Skin of body (tissue), 2 donors: ENCODE data around the gene RPS17. TPM values are rescaled to one million over a fixed set of nuclear protein-coding genes. Genes with fewer than 3 reads are reported as not detected.
"Not testable (repeated sequence)": the region's sequence is repeated elsewhere in the genome, so short reads cannot be mapped to it uniquely, and the experiment has no call there.

Experiments used
- DNase-seq: peaks from one replicate; lab custom pipeline; 2025; lab: John Stamatoyannopoulos, UW
- total RNA-seq: library from RNA; depleted of rRNA; stranded (reverse); fragments of >200 nt; gene quantifications from one replicate; pipeline ENCODE4 v1.2.3, GENCODE V29; 2014

Gene RPS17
- total RNA-seq, 1 donor from 2014 or later = 2,118 TPM

DNA sequence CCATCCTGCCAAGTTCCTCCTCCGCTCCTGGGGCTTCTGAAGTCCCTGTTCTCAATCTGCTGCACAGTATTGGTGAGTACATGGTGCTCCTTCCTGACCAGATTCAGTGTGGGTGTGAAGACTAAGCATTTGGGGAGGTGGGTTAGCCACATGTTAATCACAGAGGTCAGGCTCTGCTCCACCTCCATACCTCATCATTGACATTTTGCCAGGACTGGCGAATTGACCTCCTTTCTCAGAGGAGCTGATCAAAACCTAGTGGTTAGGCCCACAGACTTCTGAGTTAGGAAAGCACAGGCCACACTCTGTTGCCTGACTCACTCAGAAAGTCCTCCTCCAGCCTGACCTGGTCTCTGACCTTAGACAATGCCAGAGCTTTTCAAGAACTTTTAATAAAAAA lies 8.4 kb upstream of the RPS17 start:
- no peak for DNase-seq

DNA sequence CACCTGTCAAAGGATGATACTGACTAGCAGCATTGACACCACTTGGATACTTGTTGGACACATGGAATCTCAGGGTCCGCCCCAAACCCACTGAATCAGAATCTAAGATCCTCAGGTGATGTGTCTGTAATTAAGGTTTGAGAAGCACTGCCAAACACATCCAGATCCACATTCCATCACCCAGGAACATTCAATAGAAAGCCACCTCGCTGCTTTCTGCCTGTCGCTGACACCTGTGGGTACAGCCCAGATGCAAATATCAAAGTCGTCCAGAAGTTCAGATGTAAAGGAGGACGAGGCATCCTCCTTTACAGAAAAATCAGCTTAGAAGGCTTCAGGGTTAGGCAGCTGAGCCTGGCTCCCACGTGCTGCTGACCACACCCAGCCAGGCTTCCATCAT lies 5.2 kb upstream of the RPS17 start:
- no peak for DNase-seq

DNA sequence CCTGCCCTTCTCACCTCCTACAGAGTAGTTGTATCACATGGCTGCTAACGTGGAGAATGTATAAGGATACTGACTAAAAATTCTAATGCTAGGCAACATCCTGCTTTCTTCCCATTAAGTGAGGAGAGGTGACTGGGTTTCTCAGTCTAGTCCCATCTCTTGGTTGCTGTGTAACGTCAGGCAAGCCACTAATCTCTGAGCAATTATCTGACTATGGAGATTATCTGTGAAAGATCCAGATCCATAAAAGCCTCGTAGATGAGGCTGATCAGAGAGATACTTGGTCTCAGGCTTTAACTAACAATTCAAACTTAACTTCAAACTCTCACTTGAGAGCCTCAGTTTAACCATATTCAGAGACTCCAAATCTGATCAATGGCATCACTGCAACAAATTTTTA lies 4.7 kb upstream of the RPS17 start:
- no peak for DNase-seq

DNA sequence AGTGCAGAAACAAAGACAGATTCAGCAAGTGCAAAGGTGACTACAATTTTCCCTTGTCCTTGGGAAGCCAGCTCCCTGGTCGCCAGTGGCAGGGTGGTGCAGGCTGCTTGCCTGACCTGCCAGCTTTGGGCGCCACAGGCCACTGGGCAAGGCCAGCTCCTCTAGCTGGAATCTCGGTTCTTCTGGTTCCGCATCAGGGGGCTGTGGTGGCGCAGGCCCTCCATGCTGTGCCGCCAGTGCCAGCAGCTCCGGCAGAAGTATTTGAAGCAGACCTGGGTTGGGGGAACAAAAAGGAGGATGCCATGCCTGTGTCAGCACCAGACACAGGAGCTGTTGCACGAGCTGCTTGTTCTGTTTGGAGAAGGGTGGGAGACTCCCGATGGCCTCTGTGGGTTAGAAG lies 4.2 kb upstream of the RPS17 start:
- DNase-seq = no peak

DNA sequence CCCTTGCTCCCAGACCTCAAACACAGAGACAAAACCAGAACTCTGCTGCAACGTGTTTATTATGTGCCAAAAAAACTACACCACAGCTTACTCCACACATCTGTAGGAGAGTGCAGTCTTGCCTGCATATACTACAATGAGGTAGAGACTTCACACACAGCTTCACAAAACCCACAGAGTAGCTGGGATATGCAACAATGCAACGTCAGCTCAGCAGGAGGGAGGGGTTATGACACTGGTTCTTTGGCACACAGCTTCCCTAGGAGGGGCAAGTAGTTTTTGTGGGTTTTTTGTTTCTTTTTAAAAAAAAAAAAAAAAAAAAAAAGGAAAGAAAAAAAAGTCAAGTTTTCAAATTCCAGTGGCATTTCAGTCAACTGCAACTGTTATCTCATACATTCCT lies 2.9 kb upstream of the RPS17 start:
- no peak for DNase-seq

DNA sequence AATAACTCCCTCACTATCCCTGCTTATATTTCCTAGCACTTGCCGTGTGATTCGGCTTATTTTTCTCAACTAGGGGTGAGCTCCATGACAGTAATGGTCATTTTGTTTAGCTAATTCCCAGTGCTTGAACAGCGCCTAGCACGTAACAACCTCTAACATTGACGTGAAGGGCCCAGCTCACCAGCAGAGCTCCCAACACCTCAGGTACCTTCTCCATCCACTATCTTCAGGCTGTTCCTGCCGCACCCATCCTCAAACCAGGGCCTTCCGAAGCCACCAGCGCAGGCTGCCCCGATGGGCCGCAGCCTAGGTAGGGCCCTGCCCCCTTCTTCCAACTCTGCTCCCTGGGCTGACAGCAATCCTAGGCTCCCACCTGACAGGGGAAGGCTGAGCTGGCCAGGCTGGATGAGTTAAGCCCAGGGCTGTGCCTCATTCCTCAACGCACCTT lies 751 bp upstream of the RPS17 start:
- no peak for DNase-seq

DNA sequence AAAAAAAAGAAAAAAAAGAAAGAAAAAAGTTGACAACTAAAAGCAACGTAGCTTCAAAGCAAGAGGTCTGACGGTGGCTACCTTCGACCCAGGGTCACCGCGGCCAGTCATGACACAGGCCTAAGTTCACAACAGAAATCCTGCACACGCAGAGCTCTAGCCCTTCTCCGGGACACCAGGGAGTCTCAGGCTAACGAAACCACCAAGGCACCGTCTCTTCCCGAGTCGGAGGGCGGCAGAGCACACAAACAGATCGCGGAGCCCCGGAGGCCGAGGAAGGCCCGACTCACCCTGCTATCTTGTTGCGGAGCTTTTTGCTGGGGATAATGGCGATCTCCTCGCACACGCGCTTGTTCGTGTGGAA lies 584 bp downstream of the RPS17 start:
- no peak for DNase-seq

DNA sequence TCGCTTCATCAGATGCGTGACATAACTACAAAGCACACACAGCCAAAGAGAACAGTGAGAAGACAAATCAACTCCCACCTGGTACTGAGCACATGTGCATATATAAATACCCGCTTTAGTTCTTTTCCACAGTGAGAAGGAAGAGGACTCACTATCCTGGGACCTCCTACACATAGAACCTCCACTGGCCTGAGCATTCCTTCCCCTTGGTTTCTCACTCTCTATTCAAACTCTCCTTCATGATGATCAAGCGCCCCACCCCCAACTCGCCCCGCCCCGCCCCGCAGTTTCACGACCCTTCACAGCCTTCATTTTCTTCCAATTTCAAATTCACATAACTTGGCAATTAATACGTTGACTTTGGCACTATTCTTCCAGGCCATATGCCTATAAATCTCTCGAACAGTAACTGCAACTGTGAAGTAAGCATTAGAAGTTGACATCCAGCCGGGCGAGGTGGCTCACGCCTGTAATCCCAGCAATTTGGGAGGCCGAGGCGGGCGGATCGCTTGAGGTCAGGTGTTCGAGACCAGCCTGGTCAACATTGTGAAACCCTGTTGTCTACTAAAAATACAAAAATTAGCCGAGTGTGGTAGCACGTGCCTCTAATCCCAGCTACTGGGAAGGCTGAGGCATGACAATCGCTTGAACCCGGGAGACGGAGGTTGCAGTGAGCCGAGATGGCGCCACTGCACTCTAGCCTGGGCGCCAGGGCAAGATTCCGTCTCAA lies 1.1 kb downstream of the RPS17 start:
- no peak for DNase-seq

DNA sequence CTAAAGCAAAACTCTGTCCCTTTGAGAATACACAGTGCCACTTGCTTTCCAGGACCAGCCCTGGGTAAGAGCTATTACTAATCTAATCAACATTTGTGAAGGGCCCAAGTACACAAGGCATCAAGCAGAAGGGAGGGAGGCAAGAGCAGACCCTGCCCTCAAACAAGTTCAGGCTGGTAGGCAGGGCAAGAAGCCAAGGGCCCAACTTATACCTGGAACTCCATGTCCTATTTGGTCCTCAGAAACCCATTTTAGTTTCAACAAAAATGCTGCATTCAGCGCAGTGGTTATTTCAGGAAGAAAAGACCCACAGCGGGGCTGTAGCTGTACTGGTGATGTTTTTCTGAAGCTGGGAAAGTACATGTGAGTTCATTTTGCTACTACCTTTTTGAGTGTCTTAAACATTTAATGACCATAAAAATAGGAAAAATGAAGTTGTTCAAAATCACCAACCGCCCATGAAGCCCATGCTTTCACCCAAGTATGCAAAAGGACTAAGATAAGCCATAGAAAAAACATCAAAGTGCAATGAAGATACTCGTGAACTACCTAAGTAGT lies 2.8 kb downstream of the RPS17 start:
- DNase-seq = no peak

DNA sequence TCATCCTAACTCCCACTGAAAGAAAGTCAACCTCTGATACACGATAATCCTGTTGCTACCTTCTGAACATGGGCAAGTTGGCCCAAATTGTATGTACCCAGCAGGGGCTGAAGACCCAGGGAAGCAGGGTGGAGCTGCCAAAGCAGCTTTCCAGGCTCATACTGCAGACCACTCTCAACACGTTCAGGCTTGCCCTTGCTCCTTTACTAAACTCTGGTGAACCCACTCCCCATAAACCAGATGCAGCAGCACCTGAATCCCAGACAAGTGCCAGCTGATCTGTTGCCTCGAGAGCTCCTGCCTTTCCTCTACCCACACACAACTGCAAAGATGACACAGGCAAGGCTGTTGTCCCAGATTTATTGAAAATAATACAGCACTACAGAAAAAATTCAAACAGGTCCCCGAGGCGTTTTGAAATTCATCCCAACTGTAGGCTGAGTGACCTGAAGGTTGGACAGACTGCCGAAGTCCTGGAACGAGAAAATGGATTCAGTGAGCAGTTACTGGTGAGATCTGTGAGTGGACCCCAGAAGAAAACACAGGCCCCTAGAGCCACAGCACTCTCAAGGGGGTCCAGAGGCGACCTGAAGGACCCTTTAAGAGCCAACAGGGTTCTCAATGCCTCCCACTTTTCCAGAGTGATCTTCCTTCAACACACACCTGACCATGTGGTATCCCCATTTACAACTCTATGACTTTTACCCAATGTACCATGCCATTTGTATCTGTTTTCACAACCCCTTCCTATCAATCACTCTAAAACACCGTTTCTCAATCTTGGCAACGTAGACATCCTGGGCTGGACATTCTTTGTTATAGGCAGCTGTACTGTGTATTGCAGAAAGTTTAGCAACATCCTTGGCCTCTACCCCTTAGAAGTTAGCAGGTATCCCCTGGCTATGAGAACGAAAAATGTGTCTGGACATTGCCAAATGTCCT lies 3.6 kb downstream of the RPS17 start:
- DNase-seq = no peak

DNA sequence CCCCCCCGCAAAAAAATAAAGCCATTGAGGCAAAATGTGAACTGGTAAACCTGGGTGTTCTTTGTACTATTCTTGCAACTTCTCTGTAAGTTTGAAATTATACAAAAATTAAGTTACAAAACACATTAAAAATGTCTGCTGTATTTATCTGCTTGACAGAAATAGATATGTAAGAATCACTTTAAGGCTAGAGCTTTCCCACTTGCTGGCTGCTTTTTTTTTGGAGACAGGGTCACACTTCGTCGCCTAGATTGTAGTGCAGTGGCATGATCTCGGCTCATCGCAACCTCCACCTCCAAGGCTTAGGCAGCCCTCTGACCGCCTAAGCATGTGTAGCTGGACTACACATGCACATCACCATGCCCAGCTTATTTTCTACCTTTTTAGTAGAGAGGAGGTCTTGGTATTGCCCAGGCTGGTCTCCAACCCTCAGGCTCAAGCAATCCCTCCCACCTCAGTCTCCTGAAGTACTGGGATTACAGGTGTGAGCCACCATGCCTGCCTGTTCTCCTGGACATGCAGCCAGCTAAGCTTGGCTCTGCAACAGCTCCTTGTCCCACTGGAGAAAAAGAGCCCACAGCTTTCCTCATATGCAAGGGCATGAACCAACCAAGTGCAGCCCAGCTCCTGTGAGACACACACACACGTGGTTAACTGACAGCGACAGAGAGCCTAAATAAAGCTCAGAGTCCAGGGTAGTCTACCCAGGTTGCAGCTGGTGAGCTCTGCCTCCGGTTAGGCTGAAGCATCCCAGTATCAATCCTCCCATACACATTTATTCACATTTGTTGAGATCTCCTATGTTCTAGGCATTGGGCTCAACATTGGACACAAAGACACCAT lies 4.5 kb downstream of the RPS17 start:
- no peak for DNase-seq

DNA sequence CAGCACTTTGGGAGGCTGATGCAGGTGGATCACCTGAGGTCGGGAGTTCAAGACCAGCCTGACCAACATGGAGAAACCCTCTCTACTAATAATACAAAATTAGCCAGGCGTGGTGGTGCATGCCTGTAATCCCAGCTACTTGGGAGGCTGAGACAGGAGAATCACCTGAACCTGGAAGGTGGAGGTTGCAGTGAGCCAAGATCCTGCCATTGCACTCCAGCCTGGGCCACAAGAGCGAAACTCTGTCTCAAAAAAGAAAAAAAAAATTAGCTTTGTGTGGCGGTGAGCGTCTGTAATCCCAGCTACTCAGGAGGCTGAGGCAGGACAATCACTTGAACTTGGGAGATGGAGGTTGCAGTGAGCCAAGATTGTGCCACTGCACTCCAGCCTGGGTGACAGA lies 5.1 kb downstream of the RPS17 start:
- not testable (repeated sequence) for DNase-seq

DNA sequence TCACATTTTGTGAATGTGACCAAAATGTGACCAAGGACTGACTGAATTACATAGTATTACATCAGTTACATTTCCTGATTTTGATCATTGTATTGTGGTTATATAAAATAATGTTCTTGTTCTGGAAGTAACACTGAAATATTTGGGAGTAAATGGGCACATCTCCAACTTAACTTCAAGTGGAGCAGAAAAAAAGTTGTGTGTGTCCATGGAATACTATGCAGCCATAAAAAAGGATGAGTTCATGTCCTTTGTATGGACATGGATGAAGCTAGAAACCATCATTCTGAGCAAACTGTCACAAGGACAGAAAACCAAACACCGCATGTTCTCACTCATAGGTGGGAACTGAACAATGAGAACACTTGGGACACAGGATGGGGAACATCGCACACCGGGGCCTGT lies 5.8 kb downstream of the RPS17 start:
- DNase-seq = not testable (repeated sequence)

DNA sequence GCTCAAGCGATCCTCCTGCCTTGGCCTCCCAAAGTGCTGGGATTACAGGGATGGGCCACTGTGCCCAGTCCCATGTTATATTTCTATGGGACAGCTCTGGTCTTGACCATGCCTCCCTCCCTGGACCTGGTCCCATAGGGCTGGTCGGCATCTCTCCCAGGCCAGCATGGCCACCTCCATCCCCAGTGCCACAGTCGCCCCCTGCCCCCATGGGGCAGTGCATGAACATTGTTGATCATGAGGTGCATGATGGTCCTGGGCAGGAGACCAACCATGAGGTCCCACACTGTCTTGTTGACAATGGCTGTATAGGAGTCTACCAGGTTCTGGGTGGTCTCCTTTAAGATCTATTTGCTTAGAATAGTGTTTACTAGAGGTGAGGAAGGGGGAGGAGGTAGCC lies 6.5 kb downstream of the RPS17 start:
- no peak for DNase-seq

DNA sequence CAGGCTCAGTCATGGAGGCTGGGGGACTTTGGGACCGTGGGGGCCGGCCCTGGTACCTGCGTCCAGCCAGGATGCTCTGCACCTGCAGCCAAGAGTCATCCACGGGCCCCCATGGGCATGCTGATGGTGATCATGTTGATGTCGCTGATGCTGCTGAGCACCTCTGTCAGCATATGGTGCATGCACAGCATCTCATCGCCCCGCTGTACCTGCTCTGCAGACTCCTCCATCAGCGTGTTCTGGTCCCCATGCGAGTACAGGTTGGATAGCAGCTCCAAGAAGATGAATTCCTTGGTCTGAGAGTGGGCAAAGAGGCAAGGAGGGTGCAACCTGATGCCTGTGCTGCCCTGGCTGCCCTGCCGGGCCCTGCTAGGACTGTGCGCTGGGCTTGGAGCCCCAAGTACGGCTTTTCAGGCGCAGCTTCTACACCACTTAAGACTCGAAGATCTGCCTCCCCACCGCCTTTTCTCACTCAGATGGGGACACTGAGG lies 7.2 kb downstream of the RPS17 start:
- no peak for DNase-seq

DNA sequence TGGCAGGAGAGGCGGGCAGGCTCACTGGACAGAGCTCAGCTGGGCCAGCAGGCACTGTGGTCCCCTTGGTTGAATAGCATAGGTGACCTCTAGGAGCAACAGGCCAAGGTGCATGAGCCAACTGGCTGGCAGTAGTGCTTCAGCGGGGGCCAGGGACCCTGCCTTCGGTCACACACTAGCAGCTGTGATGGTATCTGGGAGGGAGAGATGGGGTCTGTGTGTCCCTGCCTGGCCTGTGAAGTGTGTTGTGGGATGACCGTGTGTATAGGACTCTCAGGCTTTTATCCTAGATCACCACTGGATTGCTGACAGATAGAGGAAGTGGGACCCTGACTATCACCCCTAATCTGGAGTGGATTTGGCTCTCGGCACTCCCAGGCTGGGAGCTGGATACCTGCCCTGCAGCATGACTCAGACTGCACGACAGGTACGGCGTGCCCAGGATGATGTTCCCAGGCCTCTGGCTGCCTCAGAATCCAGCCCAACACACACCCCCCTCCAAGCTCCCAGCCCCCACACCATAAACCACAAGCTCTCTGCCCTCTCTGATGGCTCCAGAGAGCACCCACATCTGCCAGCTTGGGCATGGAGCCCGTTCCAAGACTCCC lies 7.8 kb downstream of the RPS17 start:
- no peak for DNase-seq

DNA sequence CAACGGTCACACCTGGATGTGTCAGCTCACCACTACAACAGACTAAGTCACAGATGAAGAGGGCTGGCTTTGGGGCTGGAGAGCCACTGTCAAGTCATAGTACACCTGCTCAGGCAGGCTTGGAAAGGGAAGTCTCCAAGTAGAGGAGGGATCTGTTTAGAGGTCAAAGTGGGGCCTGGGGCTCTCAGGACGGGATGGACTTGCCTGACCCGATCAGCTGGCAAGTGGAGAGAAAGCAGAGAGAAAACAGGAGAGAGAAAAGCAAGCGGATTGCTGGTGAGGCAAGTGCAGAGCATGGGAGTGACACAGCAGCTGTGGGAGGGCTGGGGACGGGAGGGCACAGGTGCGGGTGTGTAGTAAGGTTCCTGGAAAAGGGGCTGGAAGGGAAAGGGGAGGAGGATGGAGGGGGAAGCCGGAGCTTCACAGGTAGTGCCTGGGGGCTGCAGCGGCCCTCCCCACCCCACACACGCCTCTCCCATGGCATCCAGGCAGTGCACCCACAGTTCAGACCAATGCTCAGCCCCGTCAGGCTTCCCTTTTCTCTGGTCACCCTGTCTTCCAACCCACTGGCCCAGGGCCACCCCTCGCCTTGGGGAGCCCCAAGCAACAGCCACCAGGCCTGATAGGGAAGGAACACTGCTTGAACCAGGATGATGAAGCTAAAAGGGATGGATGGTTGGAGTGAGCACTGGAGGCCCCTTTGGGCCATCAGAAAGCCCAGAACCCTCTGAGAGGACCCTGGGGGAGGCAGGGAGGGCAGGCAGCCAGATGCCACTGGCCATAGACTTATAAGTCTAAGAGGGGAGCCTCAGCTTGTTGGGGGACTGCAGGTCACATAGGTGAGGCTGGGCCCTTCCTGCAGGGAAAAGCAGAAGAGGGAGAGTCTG lies 8.5 kb downstream of the RPS17 start:
- DNase-seq = no peak

DNA sequence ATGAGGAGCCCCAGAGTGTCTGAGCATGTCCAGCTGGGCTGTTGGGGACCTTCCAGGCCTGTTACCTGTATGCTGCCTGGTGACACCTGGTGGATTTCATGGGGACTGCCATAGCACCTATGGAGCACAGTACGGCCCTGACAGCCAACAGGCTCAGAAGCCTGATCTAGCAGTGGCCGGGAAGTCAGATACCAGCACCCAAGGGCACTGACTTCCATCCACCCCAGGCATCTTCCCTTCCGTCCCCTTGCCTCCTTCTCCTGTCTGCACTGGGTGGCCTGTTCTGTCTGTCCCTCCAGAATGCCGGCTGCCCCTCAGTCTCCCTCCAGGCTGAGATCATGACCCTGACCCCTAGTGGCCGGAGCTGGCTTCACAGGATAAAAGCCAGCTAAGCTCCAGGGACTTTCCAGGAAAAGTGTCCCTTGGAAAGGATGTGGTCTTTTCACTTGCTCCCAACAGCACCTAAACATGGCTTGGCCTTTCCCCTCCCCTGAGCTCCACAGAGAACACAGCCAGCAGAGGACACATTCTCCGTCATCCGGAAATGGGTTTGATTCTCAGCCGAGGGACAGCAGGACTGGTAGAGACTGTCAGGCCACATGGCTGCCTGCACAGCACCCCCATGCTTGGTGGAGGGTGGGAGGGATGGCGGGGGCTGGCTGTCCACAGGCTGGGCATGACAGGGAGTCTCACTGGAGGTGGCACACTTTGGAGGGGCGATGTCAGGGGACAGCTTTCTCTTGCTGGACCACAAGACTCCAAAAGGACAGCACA lies 9.5 kb downstream of the RPS17 start:
- DNase-seq = no peak

DNA sequence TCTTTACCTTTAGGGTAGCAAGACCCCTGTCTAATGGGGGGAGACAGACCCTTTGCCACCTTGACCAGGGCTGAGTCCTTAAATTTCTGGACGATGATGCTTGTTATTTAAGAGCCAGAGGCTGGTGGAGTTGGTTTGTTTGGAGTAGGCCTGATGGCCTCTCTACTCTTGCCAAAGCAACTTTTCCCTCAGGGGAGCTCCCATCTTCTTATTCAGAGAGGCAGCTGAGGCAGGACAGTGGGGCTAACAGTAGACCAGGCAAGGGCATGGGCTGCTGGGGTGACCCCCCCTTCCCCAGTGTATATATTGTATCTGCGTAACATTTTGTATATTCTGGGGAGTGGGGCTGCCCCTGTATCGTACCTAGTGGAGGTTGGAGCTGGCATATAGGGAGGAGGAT lies 10.3 kb downstream of the RPS17 start:
- DNase-seq = no peak
